ENCODE measurements around the gene ZNF284. TPM values are rescaled to one million over a fixed set of nuclear protein-coding genes. Genes with fewer than 3 reads are reported as not detected.

The ZNF284 gene
- total and polyA plus RNA-seq, 5 donors from 2014 or later: 0.56 to 2.3 (median 0.63) TPM

DNA sequence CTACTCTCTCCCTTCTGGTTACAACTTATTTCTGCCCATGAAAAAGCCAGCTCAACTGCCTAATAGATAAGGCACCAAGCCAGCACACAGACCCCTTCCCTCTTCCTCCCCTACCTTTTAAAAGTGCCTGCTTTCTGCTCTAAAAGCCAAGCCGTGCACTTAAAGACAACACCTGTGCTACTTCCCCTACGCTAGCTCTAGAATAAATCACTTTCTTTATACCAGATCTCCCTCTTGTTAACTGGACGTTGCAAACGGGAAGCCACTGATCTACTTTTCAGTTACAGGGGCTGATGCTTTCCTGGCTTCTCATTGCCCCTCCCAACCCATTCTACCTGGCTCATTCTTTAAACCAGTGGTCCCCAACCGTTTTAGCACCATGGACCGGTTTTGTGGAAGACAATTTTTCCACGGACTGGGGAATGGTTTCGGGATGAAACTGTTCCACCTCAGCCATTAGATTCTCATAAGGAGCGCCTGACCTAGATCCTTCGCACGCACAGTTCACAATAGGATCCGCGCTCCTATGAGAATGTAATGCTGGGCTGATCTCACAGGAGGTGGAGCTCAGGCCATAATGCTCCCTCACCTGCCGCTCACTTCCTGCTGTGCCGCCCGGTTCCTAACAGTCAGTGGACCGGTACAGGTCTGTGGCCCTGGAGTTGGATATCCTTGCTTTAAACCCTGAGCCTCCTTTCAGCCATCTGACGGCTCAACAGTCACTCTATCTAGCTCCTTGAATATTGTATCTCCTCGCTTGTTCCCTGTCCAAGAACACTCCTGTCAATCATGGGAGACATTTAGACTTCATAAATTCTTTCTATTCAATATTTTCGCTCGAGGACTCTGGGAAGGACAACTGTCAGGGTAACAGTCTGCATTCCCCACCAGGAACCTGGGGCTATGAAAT lies 21.0 kb upstream of the ZNF284 start:
- peaks cover 4 to 37% (median 13%) of the 10 kb centered on the region in 4 donors for H3K4me1 Mint-ChIP-seq
- Histone ChIP-seq H3K4me3 (ENCODE audit: low read depth, low read length) (peak overlapping the region; percentile 90), H3K4me1 (ENCODE audit: control insufficient read depth, insufficient read depth, low read length, poor library complexity, severe bottlenecking) (peaks cover 15% of the 10 kb centered on the region), H3K27ac (ENCODE audit: insufficient read depth, low read length, poor library complexity, severe bottlenecking) (no peak overlapping the region), H3K9me3 (ENCODE audit: control insufficient read depth in 2 of 2, low read length in 2 of 2) (peaks cover 13 to 15% of the 10 kb centered on the region in 2 experiments), H3K27me3 (ENCODE audit: control insufficient read depth, insufficient read depth, low read length) (no peaks in the 10 kb centered on the region), H3K36me3 (ENCODE audit: control insufficient read depth, insufficient read depth, low read length) (peaks cover 9% of the 10 kb centered on the region)
- peak overlapping the region; percentile 74 to 91 (median 85) for H3K27ac Mint-ChIP-seq
- DNase-seq (peak in 1 of 3 donors; percentile 26), ATAC-seq (ENCODE audit: low read depth in 2 of 2) (peak; percentile 42 to 47)
- H3K36me3 Mint-ChIP-seq: peaks cover 25% of the 10 kb centered on the region
- peak overlapping the region; percentile 75 to 96 (median 95) for H3K4me3 Mint-ChIP-seq
- H3K27me3 Mint-ChIP-seq: peaks cover 14% of the 10 kb centered on the region
- peaks cover 0 to 22% (median 11%) of the 10 kb centered on the region in 7 donors for H3K9me3 Mint-ChIP-seq

DNA sequence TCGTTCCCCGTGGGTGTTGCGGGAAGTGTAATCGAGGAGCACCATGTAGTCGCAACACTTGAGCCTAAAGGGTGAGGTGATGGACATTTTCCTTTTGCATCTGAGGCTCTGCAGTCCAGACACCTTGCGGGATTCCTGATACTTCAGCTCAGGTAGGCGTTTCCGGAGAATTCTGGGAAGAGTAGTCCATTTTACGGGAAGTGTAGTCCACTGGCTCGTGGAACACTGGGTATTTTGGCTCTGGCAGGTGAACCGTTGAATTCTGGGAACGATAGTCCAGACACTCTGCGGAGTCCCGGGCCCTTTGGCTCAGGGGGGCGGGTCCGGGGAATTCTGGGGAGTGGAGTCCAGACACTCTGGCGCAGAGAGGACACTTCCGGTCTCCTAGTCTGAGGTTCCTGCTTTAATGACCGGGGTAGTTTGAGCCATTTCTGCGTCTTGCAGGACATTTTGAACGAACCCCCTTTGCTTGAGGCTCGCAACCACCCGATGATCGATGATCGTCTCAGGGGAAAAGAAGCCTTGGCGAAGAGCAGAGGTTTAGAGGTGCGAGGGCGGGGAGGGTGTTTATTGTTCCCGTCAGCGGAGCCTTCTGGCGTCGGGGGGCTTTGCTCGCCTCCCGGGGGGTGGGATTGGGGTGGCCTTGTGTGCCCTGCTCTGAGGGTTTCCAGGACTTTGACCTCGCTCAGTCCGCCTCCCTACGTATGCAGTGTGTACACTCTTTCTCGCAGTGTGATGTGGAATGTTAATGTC lies 20.1 kb upstream of the ZNF284 start, which contains the start of gene ZNF223:
Gene ZNF223, plus strand, starts transcription at position 387 of the 753 bp plus-strand sequence. CDS start 3,141 bp downstream, outside the sequence.
- peaks cover 0 to 24% (median 11%) of the 10 kb centered on the region in 7 donors for H3K9me3 Mint-ChIP-seq

DNA sequence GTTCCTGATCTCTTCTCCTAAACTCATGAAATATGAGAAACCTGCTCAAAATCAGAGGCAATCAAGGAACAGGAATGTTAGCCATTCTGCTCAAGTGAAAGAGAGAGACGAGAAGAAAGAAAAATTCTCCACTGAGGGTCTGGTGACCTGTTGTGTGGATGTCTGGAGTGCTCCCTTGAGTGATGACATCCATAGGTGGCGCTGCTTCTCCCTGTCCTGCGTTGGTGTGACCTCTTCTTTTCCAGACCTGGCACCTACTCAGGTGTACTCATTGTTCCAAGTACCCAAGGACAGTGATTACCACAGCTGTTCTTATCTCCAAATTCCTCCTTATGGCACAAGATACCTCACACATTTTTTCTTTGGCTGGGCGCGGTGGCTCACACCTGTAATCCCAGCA lies 16.1 kb upstream of the ZNF284 start:
- peaks cover 59% of the 10 kb centered on the region for H3K36me3 Mint-ChIP-seq
- H3K27ac Mint-ChIP-seq: no peak overlapping the region
- peaks cover 15% of the 10 kb centered on the region for H3K4me1 ChIP-seq (ENCODE audit: control insufficient read depth, insufficient read depth, low read length, poor library complexity, severe bottlenecking)
- peaks cover 0 to 44% (median 10%) of the 10 kb centered on the region in 7 donors for H3K9me3 Mint-ChIP-seq
- peaks cover 17 to 35% of the 10 kb centered on the region in 2 experiments for H3K9me3 ChIP-seq (ENCODE audit: control insufficient read depth in 2 of 2, low read length in 2 of 2)
- DNase-seq (no peak), ATAC-seq (ENCODE audit: low read depth in 2 of 2) (no peak)
- peaks cover 22% of the 10 kb centered on the region for H3K36me3 ChIP-seq (ENCODE audit: control insufficient read depth, insufficient read depth, low read length)
- no peaks in the 10 kb centered on the region for H3K27me3 ChIP-seq (ENCODE audit: control insufficient read depth, insufficient read depth, low read length)
- H3K4me3 ChIP-seq (ENCODE audit: low read depth, low read length): no peak overlapping the region
- H3K4me1 Mint-ChIP-seq: peaks cover 2 to 31% (median 11%) of the 10 kb centered on the region in 4 donors
- no peak overlapping the region for H3K4me3 Mint-ChIP-seq
- no peak overlapping the region for H3K27ac ChIP-seq (ENCODE audit: insufficient read depth, low read length, poor library complexity, severe bottlenecking)
- no peaks in the 10 kb centered on the region for H3K27me3 Mint-ChIP-seq

More for the DNA sequence above, 20.1 kb upstream of the ZNF284 start, which contains the start of gene ZNF223:
- peaks cover 15% of the 10 kb centered on the region for H3K4me1 ChIP-seq (ENCODE audit: control insufficient read depth, insufficient read depth, low read length, poor library complexity, severe bottlenecking)
- H3K4me3 ChIP-seq (ENCODE audit: low read depth, low read length): peak within 1 kb of the TSS; percentile 90
- H3K36me3 ChIP-seq (ENCODE audit: control insufficient read depth, insufficient read depth, low read length): peaks cover 9% of the 10 kb centered on the region
- Mint-ChIP-seq H3K27me3 (peaks cover 14% of the 10 kb centered on the region), H3K4me1 (peaks cover 4 to 37% (median 13%) of the 10 kb centered on the region in 4 donors), H3K36me3 (peaks cover 29% of the 10 kb centered on the region), H3K4me3 (peak within 1 kb of the TSS; percentile 75 to 96 (median 95)), H3K27ac (peak within 1 kb of the TSS; percentile 74 to 91 (median 85))
- H3K9me3 ChIP-seq (ENCODE audit: control insufficient read depth in 2 of 2, low read length in 2 of 2): peaks cover 13 to 14% of the 10 kb centered on the region in 2 experiments
- H3K27me3 ChIP-seq (ENCODE audit: control insufficient read depth, insufficient read depth, low read length): no peaks in the 10 kb centered on the region
- no peak within 1 kb of the TSS for H3K27ac ChIP-seq (ENCODE audit: insufficient read depth, low read length, poor library complexity, severe bottlenecking)
- ATAC-seq (ENCODE audit: low read depth in 2 of 2): peak; percentile 84 to 85
- peak; percentile 25 to 66 (median 34) for DNase-seq

DNA sequence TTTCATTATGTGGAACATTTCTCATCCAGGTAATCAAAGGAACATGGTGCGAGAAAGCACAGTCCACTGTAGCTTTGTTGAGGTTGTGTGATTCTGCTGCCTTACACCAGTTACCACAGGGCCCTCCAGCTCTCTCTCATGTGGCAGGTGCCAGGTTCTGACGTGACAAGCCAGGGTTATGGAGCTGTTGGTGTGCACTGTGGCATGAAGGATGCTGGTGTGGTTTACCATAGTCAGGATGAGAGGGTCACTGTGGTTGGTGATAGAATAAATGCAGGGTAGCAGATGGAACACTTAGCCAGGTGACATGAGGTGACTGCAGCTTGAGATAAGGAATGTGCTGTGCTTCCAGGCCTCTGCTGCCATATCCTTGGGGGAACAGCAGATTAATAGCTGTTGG lies 12.7 kb upstream of the ZNF284 start:
- H3K36me3 Mint-ChIP-seq: peaks cover 80% of the 10 kb centered on the region
- no peak for ATAC-seq (ENCODE audit: low read depth in 2 of 2)

DNA sequence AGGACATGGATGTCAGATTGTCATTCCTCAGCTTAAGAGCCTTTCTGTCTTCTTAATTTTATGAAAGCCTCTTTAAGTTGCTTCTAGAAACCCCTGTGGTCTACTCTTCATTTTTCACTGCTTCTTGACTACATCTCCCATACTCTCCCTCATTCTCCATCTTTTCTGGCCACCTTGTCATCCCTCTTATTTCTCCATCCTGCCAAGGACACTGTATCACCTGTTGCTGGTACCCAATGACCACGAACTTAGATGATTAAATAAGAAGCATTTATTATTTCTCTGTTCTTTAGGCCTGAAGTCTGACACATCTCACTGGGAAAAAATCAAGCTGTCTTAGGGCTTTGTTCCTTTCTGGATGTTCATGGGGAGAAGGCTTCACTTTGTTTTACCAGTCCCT lies 10.9 kb upstream of the ZNF284 start:
- Histone ChIP-seq H3K27me3 (ENCODE audit: control insufficient read depth, insufficient read depth, low read length) (no peaks in the 10 kb centered on the region), H3K36me3 (ENCODE audit: control insufficient read depth, insufficient read depth, low read length) (peaks cover 39% of the 10 kb centered on the region), H3K4me1 (ENCODE audit: control insufficient read depth, insufficient read depth, low read length, poor library complexity, severe bottlenecking) (no peaks in the 10 kb centered on the region), H3K9me3 (ENCODE audit: control insufficient read depth in 2 of 2, low read length in 2 of 2) (peaks cover 19 to 49% of the 10 kb centered on the region in 2 experiments), H3K27ac (ENCODE audit: insufficient read depth, low read length, poor library complexity, severe bottlenecking) (no peak overlapping the region), H3K4me3 (ENCODE audit: low read depth, low read length) (no peak overlapping the region)
- H3K4me1 Mint-ChIP-seq: no peaks in the 10 kb centered on the region
- H3K27ac Mint-ChIP-seq: no peak overlapping the region
- ATAC-seq (ENCODE audit: low read depth in 2 of 2): no peak
- no peak overlapping the region for H3K4me3 Mint-ChIP-seq
- peaks cover 0 to 48% (median 16%) of the 10 kb centered on the region in 7 donors for H3K9me3 Mint-ChIP-seq
- peaks cover 69% of the 10 kb centered on the region for H3K36me3 Mint-ChIP-seq
- H3K27me3 Mint-ChIP-seq: no peaks in the 10 kb centered on the region
- DNase-seq: no peak

More for the DNA sequence above, 12.7 kb upstream of the ZNF284 start:
- Histone ChIP-seq H3K36me3 (ENCODE audit: control insufficient read depth, insufficient read depth, low read length) (peaks cover 42% of the 10 kb centered on the region), H3K27me3 (ENCODE audit: control insufficient read depth, insufficient read depth, low read length) (no peaks in the 10 kb centered on the region), H3K9me3 (ENCODE audit: control insufficient read depth in 2 of 2, low read length in 2 of 2) (peaks cover 18 to 49% of the 10 kb centered on the region in 2 experiments), H3K27ac (ENCODE audit: insufficient read depth, low read length, poor library complexity, severe bottlenecking) (no peak overlapping the region), H3K4me3 (ENCODE audit: low read depth, low read length) (no peak overlapping the region), H3K4me1 (ENCODE audit: control insufficient read depth, insufficient read depth, low read length, poor library complexity, severe bottlenecking) (no peaks in the 10 kb centered on the region)
- Mint-ChIP-seq H3K27me3 (no peaks in the 10 kb centered on the region), H3K9me3 (peaks cover 0 to 50% (median 12%) of the 10 kb centered on the region in 7 donors), H3K27ac (no peak overlapping the region), H3K4me3 (no peak overlapping the region), H3K4me1 (no peaks in the 10 kb centered on the region)
- DNase-seq: no peak

DNA sequence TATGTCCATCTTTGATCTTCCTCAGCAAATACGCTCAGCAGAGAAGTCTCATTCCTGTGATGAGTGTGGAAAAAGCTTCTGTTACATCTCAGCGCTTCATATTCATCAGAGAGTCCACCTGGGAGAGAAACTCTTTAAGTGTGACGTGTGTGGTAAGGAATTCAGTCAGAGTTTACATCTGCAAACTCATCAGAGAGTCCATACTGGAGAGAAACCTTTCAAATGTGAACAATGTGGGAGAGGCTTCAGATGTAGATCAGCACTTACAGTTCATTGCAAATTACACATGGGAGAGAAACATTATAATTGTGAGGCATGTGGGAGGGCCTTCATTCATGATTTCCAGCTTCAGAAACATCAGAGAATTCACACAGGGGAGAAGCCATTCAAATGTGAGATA lies 5.7 kb upstream of the ZNF284 start:
- DNase-seq (no peak), ATAC-seq (ENCODE audit: low read depth in 2 of 2) (no peak)
- peaks cover under 1% of the 10 kb centered on the region for H3K4me1 ChIP-seq (ENCODE audit: control insufficient read depth, insufficient read depth, low read length, poor library complexity, severe bottlenecking)
- peaks cover 40 to 59% of the 10 kb centered on the region in 2 experiments for H3K9me3 ChIP-seq (ENCODE audit: control insufficient read depth in 2 of 2, low read length in 2 of 2)
- peaks cover 1 to 4% (median 3%) of the 10 kb centered on the region in 4 donors for H3K4me1 Mint-ChIP-seq
- H3K4me3 Mint-ChIP-seq: no peak overlapping the region
- no peak overlapping the region for H3K27ac ChIP-seq (ENCODE audit: insufficient read depth, low read length, poor library complexity, severe bottlenecking)
- H3K27me3 Mint-ChIP-seq: peaks cover 4% of the 10 kb centered on the region
- H3K36me3 Mint-ChIP-seq: peaks cover 50% of the 10 kb centered on the region
- no peaks in the 10 kb centered on the region for H3K27me3 ChIP-seq (ENCODE audit: control insufficient read depth, insufficient read depth, low read length)
- H3K36me3 ChIP-seq (ENCODE audit: control insufficient read depth, insufficient read depth, low read length): peaks cover 31% of the 10 kb centered on the region
- H3K27ac Mint-ChIP-seq: no peak overlapping the region
- no peak overlapping the region for H3K4me3 ChIP-seq (ENCODE audit: low read depth, low read length)
- peaks cover 11 to 70% (median 33%) of the 10 kb centered on the region in 7 donors for H3K9me3 Mint-ChIP-seq

DNA sequence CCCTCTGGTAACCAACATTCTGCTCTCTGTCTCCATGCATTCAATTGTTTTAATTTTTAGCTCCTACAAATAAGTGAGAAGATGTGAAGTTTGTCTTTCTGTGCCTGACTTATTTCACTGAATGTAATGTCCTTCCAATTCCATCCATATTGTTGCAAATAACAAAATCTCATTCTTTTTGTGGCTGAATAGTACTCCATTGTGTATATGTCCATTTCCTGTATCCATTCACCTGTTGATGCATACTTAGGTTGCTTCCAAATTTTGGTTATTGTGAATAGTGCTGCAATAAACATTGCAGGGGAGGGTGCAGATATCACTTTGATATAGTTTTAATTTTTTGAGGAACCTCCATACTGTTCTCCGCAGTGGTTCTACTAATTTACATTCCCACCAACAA lies 2.5 kb upstream of the ZNF284 start:
- Mint-ChIP-seq H3K27me3 (peaks cover 14% of the 10 kb centered on the region), H3K9me3 (peaks cover 11 to 53% (median 31%) of the 10 kb centered on the region in 7 donors), H3K4me1 (peaks cover 14 to 25% (median 21%) of the 10 kb centered on the region in 4 donors), H3K4me3 (peak overlapping the region in 1 of 4 donors; percentile 21), H3K27ac (peak overlapping the region in 1 of 3 donors; percentile 61), H3K36me3 (peaks cover 28% of the 10 kb centered on the region)
- ATAC-seq (ENCODE audit: low read depth in 2 of 2) (no peak), DNase-seq (no peak)
- Histone ChIP-seq H3K4me3 (ENCODE audit: low read depth, low read length) (no peak overlapping the region), H3K27ac (ENCODE audit: insufficient read depth, low read length, poor library complexity, severe bottlenecking) (no peak overlapping the region), H3K9me3 (ENCODE audit: control insufficient read depth in 2 of 2, low read length in 2 of 2) (peaks cover 35 to 44% of the 10 kb centered on the region in 2 experiments), H3K36me3 (ENCODE audit: control insufficient read depth, insufficient read depth, low read length) (peaks cover 15% of the 10 kb centered on the region), H3K4me1 (ENCODE audit: control insufficient read depth, insufficient read depth, low read length, poor library complexity, severe bottlenecking) (peaks cover 18% of the 10 kb centered on the region), H3K27me3 (ENCODE audit: control insufficient read depth, insufficient read depth, low read length) (no peaks in the 10 kb centered on the region)

Measured in CD4-positive, CD25-positive, alpha-beta regulatory T cell (primary cell).